GM18909 (cell line): Measurements from ENCODE around the gene LGALS1.
"Not testable (repeated sequence)": the region's sequence is repeated elsewhere in the genome, so short reads cannot be mapped to it uniquely, and the experiment has no call there.

Experiments used
- ATAC-seq: cut with Tn5 transposase; IDR thresholded peaks from one replicate; pipeline ENCODE4 v1.9.1; 2021; ENCODE audit warnings: mild to moderate bottlenecking; ENCODE audit not compliant: unreplicated experiment, poor library complexity

The LGALS1 gene

DNA sequence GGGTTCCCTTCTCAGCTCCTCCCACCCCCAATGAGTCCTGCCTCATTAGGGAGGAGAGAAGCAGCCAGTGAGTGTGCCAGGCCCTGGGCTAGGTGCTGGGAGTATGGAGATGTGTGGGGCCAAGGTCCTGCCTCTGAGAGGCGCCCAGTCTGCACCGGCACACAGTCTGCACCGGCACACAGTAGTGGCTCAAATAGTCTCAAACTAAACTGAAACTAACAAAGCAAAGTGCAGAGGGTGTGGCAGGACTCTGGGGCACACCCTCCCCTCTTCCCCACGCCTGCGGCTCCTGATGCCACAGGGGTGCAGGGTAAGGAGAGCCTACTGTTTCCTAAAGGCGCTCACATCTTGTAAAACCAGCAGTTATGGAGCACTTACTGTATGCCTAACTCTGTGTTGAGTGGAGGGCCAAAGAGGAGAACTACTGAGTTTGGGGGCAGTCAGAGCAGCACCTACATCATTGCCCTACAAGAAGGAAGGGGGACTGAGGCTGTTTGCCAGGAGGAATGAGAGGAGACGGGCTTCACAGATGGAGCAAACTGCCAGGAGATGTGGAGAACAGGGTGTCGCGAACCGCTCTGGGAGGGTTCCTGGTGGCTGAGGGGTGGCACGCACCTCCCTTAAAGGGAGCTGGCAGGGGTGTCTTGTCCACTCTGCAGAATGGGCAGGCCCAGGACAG lies 36.9 kb upstream of the LGALS1 start:
- ATAC-seq: no peak

DNA sequence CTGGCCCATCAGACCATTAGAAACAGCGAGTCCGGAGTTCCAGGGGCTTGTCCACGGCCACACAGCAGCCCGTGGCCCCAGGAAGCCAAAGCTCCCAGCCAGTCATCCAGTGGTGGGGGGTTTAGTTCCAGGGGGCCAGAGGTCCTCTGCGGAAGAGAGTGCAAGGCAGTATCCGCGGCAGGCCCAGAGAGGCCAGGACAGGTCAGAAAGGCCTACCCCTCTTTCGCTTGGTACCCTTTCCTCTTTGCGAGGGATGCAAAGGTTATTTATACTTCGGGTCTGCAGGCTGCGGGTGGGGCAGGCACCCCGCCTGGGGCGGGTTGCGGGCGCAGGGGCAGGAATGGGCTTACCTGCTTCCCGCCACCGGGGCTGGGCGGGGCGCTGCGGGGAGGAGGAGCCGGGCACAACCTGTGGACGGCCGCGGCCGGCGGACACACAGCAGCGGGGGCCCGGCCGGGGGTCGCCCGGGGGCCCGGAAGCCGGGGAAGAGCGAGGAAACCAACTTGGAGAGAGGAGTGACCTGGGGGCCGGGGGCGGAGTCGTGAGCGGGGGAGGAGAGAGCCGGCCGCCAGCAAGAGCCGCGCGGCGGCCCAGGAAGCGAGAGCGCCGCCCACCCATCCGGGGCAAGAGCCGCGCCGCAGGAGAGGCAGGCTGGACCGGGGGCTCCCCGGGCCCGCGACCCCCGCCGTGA lies 36.2 kb upstream of the LGALS1 start, which contains the start of gene SH3BP1:
Gene SH3BP1 (plus strand): TSS at position 600 of the 691 bp plus-strand sequence. CDS start 119 bp downstream, outside the sequence.
- no peak for ATAC-seq

DNA sequence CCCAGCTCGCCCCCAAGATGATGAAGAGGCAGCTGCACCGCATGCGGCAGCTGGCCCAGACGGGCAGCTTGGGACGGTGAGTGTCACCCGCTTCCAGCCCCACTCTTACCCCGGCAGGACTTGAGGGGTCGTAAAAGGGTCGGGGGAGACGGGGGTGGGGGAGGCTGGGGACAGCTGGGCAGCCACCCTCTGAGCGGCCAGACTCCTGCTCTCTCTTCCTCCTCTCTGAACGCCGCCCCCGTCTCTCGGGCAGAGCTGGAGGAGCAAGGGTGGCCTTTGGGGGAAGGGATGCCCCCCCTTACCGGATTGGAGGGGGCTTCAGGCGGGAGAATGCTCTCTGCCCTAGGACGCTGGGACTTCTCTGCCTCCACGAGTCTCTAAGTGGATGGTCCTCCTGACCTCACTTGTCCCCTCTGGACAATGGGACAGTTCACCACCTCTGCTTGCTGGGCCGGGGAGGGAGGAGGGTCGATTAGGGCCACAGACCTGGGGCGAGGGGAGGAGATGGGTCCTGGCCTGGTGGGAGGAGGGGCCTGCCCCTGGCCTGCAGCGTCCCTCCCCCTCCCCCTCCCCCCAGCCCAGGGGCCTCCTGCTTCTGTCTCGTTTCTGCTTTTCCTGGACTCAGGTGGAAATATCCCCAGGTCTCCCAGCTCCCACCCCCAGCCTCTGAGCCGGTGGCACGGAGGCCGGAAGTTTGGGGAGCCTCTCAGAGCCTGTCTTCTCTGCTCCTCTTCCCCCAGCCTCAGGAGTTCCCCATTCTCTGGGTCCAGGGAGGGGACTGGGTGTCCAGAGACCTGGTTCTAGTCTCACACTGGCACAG lies 35.5 kb upstream of the LGALS1 start:
- ATAC-seq: no peak

DNA sequence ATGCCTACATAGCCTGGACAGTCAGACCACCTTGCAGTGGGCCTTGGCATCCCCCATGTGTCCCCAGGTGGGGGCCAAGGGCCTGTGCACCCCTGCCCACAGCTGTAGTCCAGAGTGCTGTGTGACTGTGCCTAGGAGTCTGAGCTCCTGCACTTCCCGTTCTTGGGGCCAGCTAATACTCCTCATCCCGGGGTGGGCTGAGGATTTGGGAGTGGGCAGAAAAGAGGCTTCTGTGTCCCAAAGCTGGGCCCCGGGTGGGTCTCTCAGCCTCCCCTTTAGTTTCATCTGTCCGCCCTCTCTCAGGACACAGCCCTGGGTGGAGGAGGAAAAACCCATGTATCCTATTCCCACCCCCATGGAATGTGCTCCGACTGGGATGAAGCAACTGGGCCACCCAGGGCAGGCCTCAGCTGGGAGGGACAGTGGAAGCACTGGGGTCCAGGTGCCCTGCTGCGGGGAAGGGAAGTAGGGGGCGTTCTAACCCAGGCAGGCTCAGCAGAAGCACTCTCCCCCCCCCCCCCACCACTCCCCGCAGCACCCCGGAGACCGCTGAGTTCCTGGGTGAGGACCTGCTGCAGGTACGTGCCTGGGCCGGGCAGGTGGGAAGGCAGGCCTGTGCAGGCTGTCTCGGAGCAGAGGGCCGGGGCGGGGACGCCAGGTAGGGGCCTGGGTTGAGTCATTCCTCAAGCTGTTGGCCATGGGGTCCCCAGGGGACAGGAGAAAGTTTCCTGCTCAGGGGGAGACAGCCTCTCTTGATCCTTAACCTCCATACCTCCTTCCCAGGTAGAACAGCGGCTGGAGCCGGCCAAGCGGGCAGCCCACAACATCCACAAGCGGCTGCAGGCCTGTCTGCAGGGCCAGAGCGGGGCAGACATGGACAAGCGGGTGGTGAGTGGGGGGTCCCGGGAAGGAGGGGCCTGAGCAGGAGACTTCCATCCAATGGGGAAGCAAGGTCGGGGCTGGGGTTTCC lies 34.6 kb upstream of the LGALS1 start:
- no peak for ATAC-seq

DNA sequence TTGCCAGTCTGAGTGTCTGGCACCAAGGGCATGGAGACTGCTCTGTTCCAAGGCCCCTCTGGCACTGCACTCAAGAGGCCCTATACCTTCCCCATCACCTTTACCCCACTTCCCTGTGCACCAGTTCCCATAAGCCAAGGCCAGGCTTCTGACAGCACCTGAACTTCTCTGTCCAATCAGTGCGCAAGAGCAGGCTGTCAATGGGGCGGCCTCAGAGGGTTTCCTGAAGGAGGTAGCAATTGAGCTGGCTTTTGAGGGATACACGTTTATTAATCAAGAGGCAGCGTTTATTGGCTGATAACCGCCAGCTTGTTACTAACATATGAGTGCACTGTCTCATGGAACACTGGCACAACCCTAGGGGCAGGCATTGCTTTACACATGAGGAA lies 33.9 kb upstream of the LGALS1 start:
- no peak for ATAC-seq

DNA sequence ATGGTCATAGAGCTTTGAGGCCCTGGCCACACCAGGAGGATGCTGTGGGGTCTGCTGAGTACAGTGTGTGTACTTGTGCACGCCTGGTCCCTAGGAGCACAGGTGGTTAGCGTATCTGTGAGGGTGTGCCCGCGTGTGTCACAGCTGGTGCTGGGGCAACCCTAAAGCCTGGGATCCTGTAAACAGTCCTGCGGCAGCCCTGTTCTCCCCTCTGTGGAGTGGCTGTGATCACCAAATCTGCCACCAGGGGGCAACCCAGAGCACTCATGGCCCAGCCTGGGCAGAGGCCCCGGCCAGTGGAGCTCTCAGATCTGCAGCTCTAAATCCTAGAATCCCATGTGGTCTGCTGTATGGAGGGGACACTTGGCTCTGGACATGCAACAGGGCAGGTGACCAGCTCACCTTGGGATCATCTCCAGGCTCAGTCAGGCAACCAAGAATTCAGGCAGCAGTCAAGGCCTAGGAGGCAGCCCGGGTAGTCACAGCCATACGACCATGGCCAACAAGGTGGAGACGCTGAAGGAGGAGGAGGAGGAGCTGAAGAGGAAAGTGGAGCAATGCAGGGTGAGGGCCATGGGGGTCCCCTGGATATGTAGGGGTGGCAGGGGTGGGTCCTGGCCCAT lies 32.1 kb upstream of the LGALS1 start:
- ATAC-seq: peak; percentile 41

DNA sequence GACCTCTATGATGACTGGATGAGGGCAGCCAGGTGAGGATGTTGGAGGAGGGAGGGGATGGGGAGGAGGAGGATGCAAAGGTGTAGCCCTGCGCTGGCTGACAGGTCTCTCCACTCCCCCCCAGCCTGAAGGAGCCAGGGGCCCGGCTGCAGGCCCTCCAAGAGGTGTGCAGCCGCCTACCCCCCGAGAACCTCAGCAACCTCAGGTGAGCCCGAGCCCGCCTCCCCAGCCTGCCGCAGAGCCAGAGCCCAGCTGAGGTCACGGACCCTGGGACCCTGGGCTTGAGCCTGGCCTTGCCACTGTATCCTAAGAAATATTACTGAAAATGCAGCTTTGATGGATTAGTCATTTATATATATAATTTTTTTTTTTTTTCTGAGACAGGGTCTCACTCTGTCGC lies 28.1 kb upstream of the LGALS1 start:
- ATAC-seq: no peak

DNA sequence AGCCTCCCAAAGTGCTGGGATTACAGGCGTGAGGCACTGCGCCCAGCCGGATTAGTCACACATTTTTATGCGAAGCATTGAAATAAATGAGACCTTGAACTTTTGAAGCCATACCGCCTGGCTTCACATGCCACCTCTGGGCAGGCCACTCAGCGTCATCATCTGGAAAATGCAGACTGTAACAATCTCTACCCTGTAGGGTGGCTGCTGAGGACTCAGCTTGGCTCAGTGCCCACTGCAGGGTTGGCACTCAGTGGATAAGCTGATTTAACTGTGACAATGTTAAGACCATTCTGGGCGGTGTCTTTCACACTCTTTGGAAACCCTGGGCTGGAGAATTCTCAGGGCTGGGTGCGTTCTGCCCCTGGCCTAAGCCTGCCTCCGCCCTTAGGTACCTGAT lies 27.5 kb upstream of the LGALS1 start:
- ATAC-seq: no peak

DNA sequence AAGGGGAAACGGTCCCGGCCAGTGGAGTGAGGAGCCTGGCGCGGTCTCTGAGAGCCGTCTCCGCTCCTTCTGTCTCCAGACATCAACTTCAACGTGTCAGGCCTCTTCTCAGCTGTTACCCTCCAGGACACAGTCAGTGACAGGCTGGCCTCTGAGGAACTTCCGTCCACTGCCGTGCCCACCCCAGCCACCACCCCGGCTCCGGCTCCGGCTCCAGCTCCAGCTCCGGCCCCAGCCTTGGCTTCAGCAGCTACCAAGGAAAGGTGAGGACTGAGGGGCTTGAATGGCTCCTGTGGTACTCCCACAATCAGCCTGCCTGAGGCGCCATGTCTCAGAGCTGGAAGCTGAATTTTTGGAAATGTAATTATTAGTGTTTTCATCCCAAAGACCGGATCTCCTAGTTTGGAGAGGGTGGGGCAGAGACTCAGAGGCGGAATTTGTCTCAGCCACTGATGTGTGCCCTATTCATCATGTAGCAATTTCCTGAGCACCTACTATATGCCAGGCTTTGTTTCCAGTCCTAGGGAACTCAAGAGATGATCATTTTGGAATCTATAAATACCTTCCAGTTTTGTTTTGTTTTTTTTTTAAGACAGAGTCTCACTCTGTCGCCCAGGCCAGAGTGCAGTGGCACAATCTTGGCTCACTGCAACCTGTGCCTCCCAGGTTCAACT lies 24.8 kb upstream of the LGALS1 start:
- no peak for ATAC-seq

DNA sequence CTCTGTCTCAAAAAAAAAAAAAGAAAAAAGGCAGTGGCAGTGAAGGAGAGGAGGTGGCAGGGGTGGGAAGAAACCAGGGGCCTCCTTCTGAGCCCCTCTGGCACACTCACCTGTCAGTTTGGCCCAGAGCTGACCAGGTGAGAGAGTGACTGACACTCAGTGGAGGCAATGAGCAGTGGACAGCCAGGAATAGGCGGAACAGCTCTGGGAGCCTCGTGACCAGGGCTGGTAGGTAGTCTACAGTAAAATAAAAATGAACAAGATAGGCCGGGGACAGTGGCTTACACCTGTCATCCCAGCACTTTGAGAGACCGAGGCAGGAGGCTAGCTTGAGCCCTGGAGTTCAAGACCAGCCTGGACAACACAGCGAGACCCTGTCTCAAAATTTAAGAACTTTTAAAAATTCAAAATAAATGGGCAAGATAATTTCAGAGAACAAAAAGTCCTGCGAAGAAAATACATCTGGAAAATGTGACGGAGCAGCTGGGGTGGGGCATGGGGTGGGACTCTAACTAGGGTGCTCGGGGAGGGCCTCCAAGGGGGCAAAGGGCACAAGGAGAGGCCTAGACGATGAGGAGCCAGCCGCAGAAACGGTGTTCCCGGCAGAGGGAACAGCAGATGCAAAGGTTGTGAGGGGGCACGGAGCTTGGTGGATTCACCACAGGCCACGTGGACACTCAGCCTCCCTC lies 20.7 kb upstream of the LGALS1 start:
- no peak for ATAC-seq

DNA sequence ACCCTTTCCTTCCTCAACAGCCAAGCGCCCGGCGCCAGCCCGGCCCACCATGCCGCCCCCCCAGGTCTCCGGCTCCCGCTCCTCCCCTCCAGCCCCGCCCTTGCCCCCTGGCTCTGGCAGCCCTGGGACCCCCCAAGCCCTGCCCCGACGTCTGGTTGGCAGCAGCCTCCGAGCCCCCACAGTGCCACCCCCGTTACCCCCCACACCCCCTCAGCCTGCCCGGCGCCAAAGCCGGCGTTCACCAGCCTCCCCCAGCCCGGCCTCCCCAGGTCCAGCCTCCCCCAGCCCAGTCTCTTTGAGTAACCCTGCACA lies 20.2 kb upstream of the LGALS1 start:
- no peak for ATAC-seq

DNA sequence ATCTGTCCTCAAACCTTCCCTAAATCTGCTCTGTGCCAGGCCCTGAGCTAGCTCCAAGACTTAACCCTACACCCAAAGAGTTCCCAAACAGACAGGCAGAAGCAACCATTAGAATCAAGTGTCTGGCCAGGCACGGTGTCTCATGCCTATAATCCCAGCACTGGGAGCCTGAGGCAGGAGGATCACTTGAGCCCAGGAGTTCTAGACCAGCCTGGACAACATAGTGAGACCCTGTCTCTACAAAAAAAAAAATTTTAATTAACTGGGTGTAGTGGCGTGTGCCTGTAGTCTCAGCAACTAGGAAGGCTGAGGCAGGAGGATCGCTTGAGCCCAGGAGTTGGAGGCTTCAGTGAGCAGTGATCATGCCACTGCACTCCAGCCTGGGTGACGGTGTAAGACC lies 18.9 kb upstream of the LGALS1 start:
- not testable (repeated sequence) for ATAC-seq

DNA sequence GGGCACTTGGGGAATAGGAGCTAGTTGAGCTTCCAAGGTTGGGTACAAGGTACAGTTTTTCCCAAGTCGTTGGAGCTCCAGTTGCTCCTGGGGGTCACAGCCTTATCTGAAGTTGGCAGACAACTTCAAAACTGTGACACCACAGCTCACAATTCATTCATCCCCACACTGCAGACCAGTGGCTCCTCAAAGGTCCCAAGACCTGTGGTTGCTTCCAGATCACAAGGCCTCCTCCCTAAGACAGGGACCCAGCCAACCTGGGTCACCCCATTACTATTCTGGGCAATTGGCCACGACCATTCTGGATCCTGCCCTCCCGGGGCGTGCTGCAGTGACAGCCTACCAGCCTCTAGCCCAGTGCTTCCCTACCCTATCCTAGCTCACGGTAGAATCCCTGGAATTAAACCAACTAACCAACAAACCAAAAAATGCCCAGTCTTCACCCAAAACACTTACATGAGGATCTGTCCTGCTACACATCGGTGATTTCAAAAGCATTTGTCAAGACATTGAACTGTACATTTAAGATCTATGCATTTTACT lies 17.8 kb upstream of the LGALS1 start:
- no peak for ATAC-seq

DNA sequence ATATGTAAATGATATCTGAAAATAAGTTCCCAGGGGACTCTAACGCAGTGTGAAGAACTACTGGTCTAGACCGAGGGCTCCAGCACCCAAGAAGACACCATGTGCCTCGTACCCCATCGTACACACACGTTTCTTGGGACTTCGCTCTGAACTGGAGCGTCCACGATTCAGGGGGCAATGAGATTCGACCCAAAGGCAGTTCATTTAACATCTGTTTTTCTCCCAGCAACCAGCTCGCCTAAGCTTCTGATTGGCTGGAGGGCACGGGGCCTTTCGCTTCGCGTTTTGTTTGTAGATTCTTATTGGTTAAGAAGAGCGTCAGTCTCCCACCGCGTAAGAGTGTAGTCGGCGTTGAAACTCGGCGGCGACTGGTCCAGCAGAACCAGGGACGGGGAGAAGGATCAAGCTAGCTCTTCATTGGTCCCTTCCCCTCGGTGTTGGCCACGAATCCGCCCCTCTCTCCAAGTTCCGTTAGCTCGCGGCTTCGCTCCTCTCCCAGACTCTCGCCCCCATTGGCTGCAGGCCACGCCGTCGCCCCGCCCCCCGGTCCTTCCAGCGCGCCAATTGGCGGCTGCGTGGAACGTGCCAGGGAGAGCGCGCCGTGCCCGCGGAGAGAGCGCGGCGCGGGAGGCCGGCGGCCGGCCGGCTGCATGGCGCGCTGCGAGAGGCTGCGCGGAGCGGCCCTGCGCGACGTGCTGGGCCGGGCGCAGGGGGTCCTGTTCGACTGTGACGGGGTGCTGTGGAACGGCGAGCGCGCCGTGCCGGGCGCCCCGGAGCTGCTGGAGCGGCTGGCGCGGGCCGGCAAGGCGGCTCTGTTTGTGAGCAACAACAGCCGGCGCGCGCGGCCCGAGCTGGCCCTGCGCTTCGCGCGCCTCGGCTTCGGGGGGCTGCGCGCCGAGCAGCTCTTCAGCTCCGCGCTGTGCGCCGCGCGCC lies 17.0 kb upstream of the LGALS1 start, which contains the start of gene PDXP:
Gene PDXP (plus strand): TSS at position 591 of the 933 bp plus-strand sequence. CDS start 60 bp downstream, at position 651.
- peak; percentile 82 for ATAC-seq

DNA sequence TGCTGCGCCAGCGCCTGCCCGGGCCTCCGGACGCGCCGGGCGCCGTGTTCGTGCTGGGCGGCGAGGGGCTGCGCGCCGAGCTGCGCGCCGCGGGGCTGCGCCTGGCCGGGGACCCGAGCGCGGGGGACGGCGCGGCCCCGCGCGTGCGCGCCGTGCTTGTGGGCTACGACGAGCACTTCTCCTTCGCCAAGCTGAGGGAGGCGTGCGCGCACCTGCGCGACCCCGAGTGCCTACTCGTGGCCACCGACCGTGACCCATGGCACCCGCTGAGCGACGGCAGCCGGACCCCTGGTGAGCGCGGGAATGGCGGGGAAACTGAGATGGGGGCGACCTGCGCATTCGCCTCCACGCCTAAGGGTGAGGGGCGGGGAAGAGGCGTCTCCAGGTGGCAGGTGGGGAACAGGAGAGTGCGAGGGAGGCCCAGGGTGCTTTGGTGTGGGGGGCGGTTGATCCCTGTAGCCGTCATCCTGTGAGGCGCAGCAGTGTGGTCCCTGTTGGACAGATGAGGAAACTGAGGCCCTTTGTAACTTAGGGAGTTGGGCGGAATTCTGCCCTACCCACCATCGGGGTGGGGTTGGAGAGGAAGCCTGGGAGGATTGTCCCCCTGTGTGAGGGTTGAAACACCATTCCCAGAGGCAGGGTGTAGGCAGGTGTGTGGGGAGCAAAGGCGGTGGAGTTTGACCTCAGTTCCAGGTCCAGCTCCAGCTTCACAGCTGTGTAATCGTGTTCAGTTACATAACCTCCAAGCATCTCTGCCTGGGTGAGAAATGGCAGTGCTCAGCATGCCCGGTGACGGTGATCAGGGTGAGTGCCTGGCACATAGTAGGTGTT lies 16.2 kb upstream of the LGALS1 start:
- peak; percentile 11 for ATAC-seq
